Esophagus squamous epithelium (tissue), 4 donors: ENCODE measurements around the gene MTA1.

ENCODE experiments used
- CTCF ChIP-seq, 6 experiments: fragments of 450-650 bp in 4 of 6; fragments of 200-600 bp in 2 of 6; sonication (generic) in 2 of 6; IDR thresholded peaks; one replicate each; pipeline ENCODE4 v1.5.1; 2016 to 2019; ENCODE audit warnings: antibody characterized with exemption in 6 of 6, mild to moderate bottlenecking in 4 of 6, moderate library complexity in 4 of 6
- POLR2A ChIP-seq, 4 donors: fragments of 450-650 bp; IDR thresholded peaks; one replicate each; pipeline ENCODE4 v1.6.1; 2017; ENCODE audit warnings: antibody characterized with exemption in 4 of 4, mild to moderate bottlenecking in 4 of 4, moderate library complexity in 3 of 4

- TF ChIP-seq CTCF (IDR thresholded peaks at IDR 0.05): no peak
- no peak for TF ChIP-seq POLR2A (IDR thresholded peaks at IDR 0.05)
Measured at GRCh38 chr14:105383083-105383730, 36.4 kb upstream of the MTA1 start.
